ENCODE measurements around the gene ZAP70.
"Not testable (repeated sequence)": the region's sequence is repeated elsewhere in the genome, so short reads cannot be mapped to it uniquely, and the experiment has no call there.

The ZAP70 gene

DNA sequence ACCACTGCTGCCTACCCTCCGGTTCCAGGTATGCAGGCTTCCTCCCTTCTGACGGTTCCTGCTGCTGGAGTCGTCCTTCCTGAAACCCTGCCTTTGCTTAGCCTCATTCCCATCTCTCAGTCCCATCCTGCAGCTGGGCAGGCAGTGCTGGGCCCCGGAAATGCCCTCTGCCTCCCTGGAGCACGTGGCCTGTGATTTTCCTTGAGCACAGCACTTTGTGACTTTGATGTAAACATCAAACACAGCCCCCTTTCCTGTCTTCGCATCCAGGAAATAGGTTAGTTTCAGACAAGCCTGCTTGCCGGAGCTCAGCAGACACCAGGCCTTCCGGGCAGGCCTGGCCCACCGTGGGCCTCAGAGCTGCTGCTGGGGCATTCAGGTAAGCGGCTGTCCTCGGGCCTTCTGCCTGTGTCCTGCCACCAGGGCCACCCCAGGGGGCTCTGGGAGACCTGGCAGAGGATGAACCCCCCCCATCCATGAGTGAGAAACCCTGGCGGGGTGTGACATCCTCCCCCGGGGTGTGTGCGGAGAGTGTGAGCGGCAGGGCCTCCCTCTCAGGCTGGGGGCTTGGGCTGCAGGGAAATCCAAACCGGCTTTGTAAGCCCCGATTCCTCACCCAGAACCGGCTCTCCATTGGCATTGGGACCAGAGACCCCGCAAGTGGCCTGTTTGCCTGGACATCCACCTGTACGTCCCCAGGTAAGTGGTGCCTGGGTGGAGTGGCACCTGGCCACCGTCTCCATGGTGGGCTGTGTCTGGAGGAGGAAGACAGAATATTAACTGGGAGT lies at the start of gene ZAP70:
Gene ZAP70, plus strand, starts transcription at position 281 of the 788 bp plus-strand sequence. CDS start 10,461 bp downstream, outside the sequence.
- peak; percentile 82 for DNase-seq

DNA sequence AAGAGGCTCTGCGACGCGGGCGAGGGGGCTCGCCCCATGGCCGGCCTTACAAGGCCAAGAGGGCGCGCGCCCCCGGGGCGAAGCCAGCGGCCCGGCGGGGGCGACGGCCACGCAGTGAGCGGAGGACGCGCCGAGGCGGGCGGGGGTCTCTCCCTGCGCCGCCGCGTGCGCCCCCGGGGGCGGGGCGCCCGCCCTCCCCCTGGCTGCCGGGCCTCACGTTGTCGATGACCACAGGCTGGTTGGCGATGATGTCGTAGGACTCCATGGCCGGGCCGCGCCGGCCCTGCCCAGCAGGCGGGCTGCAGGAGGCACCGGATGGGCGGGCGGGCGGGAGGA lies 49.8 kb upstream of the ZAP70 start:
- no peak for DNase-seq

DNA sequence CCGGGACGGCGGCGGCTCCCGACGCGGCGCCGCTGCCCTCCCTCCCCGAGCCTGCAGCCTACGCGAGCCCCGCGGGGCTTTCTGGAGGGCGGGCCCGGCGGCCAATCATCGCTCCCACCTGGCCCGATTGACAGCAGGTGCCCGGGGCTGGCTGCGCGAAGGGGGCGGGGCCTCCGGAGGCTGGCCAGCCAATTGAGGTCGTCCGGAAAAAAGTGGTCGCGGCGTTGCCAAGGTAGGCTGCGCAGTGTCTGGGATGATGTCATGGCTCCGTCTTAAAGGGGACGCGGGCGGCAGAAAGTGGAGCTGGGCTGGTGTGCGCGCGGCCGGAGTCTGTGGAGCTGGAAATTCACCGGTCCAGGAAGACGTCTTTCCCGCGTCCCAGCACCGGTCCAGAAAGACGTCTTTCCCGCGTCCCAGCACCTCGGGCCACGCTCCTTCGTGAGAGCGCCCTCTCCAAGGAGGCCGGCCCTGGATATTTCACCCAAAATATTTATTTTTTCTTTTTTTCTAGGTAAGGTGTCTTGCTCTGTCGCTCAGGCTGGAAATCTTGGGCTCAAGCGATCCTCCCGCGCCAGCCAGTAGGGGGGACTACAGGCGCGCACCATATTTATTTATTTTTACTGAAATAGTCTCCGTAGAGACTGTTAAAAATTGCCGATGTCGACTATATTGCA lies 49.3 kb upstream of the ZAP70 start, which contains the start of gene ACTR1B:
Gene ACTR1B, minus strand, starts transcription at position 83 of the 674 bp plus-strand sequence. CDS start 154 bp downstream, outside the sequence.
- peak; percentile 98 for DNase-seq

DNA sequence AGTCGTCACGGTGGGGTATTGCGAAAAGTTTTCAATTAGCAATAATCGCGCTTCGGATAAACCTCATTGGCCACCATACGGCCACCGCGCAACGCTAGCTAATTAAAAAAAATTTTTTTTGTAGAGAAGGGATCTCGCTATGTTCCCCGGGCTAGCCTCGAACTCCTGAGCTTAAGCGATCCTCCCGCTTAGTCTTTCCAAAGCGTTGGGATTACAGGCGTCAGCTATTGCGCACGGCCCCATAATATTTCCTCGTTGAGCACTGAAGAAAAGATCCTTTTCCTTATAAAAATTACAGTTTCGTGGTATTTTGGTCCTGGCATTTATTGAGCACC lies 48.8 kb upstream of the ZAP70 start:
- no peak for DNase-seq

DNA sequence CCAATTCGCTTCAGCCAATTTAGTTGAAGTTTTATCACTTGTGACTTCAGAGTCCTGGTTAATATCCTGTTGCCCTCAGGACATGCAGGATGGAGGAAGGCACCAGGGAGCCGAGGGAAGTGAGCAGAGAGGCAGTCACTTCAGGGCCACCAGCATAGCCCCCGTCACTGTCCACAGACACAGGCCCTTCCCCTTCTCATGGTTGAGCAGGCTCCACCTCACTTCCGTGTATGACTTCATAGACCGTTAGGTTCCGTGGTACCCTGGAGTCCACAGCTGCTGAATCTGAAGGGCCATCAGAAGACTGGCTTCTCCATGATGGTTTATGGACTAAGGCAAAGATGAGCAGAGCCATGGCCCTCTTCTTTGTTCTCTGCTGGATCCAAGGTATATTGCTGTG lies 43.9 kb upstream of the ZAP70 start, which contains the start of gene C2orf92:
Gene C2orf92, plus strand, starts transcription at position 266 of the 400 bp plus-strand sequence. Its CDS starts 76 bp downstream, at position 342.
- no peak for DNase-seq

DNA sequence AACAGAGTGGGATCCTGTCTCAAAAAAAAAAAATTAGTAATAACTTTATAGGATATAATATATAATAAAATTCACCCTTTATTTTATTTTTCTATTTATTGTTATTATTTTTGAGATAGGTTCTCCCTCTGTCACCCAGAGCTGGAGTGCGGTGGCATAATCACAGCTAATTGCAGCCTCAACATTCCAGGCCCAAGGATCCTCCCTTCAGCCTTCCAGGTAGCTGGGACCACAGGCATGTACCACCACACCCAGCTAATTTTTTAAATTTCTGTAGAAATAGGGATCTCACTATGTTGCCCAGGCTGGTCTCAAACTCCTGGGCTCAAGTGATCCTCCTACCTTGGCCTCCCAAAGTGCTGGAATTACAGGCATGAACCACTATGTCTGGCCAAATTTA lies 42.9 kb upstream of the ZAP70 start:
- DNase-seq, result no peak

DNA sequence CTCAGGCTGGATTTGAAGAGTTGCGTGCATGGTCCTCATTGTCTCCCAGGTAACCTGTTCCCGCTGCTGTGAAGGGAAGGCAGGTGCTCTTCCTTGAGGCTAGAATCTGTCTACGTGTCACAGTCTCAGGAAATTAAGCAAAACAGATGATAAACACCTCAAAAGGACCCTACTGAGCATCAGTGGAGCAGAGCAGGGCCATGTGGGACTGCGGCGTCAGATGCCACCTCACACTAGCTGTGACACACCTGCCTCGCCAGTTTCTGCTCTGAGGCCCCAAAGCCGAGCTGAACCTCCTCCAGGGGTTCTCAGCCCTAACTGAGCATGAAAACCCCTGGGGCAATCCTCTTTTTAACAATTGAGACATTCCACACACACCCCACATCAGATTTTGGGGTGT lies 41.9 kb upstream of the ZAP70 start:
- no peak for DNase-seq

DNA sequence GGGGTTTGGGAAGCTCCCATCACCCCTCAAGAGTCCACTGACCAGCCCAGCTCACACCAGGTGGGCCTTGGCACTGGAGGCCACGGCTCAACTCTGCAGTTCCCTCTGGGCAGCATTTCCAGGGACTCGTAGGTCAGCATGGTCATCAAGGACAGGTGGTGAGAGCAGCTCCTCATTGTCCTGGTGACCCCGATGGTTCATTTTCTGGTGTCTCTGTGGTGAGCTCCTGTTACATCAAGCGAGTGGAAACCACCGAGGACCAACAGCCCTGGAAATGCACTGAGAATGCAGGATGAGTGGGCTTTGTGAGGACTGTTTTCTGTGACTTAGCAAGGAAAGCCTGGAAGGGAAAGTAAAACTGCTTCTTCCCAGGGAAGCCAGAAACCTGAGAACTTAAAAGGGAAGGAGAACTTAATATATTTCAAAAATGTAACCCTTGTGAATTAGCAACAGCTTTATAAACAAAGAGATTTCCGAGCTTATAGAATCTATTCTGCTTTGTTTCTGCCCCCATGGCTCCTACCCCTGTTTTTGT lies 40.7 kb upstream of the ZAP70 start:
- DNase-seq, result not testable (repeated sequence)

DNA sequence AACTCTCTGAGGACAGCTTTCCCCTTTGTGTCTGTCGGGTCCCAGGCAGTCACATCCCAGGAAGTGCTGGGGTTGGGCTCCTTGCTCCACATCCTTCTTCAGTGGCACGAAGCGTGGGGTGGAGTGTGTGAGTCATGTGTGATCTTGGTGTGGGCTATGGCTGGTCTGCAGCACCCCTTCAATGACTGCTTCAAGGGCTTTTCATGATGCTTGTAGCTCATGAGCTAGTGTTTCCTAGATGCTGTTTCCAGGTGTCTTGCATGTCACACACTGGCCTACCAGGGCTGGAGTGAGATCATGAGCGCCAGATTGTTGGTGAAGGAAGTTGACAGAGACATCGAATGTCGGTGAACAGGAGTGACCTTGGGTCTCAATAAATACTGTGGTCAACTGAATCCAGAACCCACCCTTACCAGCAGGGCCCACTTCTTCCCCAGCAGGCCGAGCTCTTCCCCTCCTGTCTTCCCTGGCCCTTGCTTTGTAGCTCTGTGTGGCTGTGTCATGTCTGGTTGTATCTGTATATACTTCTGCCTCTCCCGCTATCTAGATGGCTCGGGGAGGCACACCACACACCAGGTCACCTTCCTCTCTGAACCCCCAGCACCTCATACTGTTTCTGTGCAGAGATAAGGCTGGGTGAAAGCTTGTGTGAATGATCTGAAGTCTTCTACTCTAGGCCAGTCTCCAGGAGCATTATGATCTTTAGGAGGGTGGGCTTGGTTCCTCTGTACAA lies 40.0 kb upstream of the ZAP70 start:
- no peak for DNase-seq

DNA sequence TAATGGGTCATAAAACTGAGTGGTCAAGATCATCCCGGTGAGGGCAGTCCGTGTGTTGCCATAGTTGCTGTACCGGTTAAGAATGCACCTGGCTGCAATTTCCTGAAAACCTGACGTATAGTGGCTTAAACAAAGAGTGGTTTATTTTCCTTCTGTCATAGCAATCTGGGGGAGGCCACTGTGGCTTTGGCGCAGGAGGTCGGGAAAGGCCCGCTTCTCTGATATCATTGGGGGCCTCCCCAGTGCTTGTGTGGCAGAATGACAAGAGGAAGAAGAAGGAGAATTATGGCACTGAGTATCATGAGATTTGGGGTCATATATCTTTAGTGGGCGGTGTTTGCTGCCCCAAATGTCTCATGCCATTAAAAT lies 39.5 kb upstream of the ZAP70 start:
- DNase-seq, result peak; percentile 73

DNA sequence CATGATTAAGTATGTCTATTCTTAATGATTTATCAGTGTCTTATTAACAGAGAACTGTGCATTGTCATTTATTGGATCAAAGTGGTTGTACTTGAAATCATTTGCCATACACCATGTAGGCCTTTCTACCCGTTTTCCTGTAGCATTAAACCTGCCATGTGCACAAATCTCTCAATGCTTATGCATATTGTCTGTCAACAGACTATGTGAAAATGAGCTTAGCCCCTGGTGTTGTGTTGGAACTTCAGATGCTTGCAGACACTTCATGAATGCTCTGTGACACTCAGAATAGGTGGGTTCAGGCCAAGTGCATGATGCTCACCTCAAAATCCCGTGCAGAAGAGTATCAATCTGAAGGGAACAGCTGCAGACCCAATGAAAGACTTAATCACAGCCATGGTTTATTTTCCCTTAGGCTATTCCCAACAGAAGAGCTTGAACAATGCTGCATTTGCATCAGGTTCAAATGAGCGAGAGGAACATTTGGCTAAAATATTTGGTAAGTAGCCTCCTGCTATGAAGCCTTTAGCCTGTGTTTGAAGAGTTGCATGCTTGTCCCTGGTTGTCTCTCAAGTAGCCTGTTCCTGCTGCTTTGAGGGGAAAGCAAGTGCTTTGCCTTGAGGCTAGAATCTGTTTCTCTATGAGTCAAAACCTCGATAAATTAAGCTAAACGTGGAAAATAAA lies 37.8 kb upstream of the ZAP70 start:
- DNase-seq, result no peak

DNA sequence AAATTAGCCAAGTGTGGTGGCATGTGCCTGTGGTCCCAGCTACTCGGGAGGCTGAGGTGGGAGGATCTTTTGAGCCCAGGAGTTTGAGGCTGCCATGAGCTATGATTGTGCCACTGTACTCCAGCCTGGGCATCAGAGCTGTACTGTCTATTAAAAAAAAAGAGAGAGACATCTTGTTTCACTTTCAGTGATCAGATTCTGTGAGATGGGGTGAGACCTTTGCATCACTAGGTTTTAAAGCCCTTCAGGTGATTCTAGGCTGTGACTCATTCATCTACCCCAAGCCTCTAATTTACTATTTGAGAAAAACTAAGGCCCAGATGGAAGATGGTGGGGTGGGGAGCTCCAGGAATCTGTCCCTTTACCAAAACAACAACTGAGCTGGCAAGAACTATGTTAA lies 36.8 kb upstream of the ZAP70 start:
- DNase-seq, result no peak

DNA sequence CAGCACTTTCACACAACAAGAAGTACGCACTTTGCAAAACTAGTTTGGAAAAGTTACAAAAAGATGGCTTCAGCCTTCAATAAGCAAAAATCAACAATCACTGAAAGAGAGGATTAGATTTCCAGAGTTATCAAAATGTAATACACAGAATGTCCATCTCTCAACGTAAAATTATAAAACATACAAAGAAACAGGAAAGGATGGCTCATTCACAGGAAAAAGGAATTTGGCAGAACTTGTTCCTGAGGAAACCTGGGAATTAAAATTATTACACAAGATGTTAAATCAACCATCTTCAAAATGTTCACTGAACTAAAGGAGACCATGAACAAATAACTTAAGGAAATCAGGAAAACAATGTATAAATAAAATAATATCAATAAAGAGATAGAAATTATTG lies 35.9 kb upstream of the ZAP70 start:
- no peak for DNase-seq

DNA sequence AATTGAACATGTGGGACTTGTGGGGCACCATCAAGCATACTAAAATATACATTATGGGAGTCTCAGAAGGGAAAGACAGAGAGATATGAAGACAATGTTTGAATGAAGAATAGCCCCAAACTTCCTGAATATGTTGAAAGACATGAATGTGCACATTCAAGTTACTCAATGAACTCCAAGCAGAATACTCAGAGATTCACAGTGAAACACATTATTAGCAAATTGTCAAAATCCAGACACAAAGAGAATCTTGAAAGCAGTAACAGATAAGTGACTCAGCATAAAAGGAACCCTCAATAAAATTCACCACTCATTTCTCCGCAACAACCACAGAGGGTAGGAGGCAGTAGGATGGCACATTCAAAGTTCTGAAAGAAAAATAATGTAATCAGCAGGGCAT lies 35.1 kb upstream of the ZAP70 start:
- DNase-seq, result no peak

DNA sequence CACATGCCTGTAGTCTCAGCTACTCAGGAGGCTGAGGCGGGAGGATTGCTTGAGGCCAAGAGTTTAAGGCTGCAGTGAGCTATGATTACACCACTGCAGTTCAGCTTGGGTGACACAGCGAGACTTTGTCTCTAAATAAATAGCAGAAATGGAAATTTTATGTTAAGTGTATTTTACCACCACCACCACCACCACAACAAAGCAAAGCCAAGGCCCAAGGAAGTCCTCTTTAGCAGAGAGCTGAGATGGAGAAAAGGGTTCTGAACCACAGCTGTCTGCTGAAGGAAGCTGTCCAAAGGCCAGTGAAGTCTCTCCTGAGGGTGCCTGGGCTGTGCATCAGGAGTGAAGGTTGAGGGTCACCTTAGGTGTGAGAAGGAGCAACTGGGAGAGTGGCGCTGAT lies 26.1 kb upstream of the ZAP70 start:
- DNase-seq, result not testable (repeated sequence)

DNA sequence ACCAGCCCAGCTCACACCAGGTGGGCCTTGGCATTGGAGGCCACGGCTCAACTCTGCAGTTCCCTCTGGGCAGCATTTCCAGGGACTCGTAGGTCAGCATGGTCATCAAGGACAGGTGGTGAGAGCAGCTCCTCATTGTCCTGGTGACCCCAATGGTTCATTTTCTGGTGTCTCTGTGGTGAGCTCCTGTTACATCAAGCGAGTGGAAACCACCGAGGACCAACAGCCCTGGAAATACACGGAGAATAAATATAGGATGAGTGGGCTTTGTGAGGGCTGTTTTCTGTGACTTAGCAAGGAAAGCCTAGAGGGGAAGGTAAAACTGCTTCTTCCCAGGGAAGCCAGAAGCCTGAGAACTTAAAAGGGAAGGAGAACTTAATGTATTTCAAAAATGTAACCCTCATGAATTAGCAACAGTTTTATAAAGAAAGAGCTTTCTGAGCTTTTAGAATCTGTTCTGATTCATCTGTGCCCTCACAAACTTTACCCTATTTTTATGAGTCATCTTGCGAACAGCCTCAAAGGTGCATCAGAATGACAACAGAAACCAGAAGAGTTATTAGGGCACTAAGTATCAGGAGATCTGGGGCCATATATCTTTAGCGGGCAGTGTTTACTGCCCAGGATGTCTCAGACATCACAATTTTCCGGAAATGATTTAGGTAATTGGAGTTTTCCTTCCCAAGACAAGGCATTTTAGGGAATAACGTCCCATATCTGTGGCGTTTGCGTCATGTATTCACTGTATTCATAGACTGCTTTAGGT lies 25.1 kb upstream of the ZAP70 start:
- DNase-seq, result no peak

DNA sequence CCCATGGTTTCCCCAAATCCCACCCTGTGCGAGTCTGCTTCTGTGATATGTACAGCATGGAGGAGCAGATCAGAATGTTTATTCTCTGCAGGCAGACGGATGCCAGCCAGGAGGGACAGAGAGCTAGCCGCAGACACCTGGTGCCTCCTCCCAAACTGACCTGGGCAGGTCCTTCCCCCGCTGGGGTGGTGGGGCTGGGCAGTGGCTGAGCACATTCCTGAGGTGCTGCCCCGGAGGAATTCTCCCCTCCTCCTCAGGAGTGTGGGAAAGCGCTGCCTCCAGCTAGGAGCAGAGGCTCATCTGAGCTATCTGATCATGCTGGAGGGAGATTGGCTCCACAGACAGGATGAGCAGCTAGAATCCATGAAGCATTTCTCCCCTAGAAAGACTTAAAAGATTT lies 22.2 kb upstream of the ZAP70 start:
- DNase-seq, result no peak

DNA sequence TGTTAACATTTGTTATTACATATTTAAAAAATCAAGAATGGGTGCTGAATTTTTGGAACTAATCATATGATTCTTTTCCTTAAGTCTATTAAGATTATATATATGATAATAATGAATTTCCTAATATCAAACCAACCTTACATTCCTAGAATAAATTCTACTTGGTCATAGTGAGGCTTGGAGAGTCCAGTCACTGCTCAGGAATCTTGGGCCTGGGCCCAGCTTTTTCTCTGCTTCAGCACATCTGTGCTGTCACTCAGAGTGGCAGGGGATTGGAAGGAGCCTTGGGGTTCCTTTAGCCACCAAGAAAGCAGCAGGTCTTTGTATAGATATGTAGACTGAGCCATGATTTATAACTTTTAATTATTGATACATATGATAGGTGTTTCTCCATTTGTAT lies 19.9 kb upstream of the ZAP70 start:
- no peak for DNase-seq

DNA sequence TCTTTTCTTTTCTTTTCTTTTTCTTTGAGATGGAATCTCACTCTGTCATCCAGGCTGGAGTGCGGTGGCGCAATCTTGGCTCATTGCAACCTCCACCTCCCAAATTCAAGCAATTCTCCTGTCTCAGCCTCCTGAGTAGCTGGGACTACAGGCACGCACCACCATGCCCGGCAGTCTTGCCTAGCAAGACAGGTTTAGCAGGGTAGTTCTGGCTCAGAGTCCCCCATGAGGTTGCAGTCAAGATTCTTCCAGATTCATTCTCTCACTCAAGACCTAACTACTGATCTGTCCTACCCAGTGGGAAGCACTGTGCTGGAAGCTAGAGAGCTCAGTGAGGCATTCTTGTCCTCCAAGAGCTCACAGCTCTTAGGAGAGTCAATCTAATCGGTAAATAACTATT lies 17.6 kb upstream of the ZAP70 start:
- DNase-seq, result no peak

DNA sequence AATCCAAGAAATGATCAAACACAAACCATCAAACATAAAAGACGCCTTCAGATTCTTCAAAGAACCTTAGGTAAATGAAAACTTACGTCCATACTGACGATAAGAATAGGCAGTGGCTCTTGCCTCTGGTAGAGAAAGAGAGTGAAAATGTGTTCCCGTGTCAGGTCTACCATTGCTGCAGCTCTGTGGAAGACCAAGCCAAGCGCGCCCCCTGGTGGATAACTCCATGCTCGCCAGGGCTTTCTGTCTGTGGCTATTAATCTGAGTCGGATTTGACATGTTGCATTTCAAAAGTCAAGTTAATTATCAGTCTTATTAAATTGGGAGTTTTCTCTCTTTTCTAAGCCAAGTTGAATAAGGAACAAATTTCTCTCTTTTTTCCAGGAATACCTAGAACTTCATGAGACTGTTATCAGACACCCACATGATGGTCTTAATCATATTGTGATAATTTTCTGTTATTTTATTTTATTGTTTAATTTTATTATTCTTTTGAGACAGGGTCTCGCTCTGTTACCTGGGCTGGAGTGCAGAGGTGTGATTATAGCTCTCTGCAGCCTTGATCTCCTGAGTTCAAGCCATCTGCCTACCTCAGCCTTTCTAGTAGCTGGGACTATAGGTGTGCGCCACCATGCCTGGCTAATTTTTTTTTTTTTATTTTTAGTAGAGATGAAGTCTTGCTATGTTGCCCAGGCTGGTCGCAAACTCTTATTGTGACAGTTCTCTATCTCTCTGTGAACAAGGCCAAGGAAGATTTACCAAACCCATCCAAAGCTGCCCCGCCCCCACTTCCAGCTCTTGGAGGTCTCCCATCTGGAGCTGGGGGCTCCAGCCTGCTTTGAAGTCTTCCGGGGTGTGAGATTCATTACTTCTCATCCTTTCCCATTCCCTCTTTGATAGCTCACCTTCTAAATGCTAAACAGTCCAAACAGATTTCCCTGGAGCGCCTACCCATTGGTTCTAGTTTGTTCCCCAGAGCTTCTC lies 15.8 kb upstream of the ZAP70 start:
- peak; percentile 100 for DNase-seq

DNA sequence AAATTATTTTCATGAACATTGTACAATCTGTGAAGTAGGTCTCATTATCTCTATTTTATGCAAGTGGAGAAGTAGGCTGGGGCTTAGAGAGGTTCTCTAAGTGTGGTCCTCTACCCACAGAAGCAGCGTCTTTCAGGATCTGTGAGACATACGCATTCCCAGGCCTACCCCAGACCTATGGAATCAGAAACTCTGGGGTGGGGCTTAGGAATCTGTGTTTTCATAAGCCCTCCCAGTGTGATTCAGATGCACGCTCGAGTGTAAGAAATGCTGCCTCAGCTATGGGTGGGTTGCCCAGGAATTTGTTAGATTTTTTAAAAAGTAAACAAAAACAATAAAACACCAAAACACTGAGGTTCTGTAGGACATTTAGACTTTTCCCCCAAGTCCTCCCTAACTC lies 14.8 kb upstream of the ZAP70 start:
- no peak for DNase-seq

Measured in activated CD8-positive, alpha-beta memory T cell treated with anti-CD3 and anti-CD28 coated beads, Interleukin-2, amount 50 U/mL, for 48 hours (primary cell).